Stimulated activated naive CD8-positive, alpha-beta T cell treated with anti-CD3 and anti-CD28 coated beads, Interleukin-15, amount 100 ng/mL, for 72 hours (primary cell): ENCODE results near the gene GRHL1.
"Not testable (repeated sequence)": the region's sequence is repeated elsewhere in the genome, so short reads cannot be mapped to it uniquely, and the experiment has no call there.

ENCODE experiments used
- ATAC-seq: fragments of 150-1000 bp; cut with Tn5 transposase; 2 replicates; pipeline ENCODE4 v1.10.0; 2021; ENCODE audit warnings: mild to moderate bottlenecking, moderate library complexity
- DNase-seq, 2 donors: peaks; one replicate each; pipeline ENCODE4 v3.0.0; 2021 to 2022
- H3K27ac Mint-ChIP-seq, 2 donors: one replicate each; pipeline ENCODE4 v1.8.0; 2022; ENCODE audit warnings: mild to moderate bottlenecking in 2 of 2, mixed read lengths in 2 of 2, moderate library complexity in 2 of 2
- H3K27me3 Mint-ChIP-seq: one replicate; pipeline ENCODE4 v1.8.0; 2022; ENCODE audit warnings: mixed read lengths
- H3K4me1 Mint-ChIP-seq: one replicate; pipeline ENCODE4 v1.8.0; 2022; ENCODE audit warnings: mild to moderate bottlenecking, mixed read lengths
- H3K4me3 Mint-ChIP-seq, 2 donors: one replicate each; pipeline ENCODE4 v1.8.0; 2022; ENCODE audit warnings: mild to moderate bottlenecking in 2 of 2, mixed read lengths in 2 of 2, moderate library complexity in 1 of 2
- H3K9me3 Mint-ChIP-seq, 2 donors: one replicate each; pipeline ENCODE4 v1.8.0; 2022; ENCODE audit warnings: mixed read lengths in 2 of 2

The GRHL1 gene

GRCh38 chr2:10014418-10015190 is 63.1 kb downstream of the GRHL1 start:
- H3K27me3 Mint-ChIP-seq = no peaks in the 10 kb centered on the region
- H3K4me1 Mint-ChIP-seq = no peaks in the 10 kb centered on the region
- H3K9me3 Mint-ChIP-seq = peaks cover 0 to 5% of the 10 kb centered on the region in 2 donors
- no peak overlapping the region for H3K27ac Mint-ChIP-seq
- DNase-seq = no peak
- ATAC-seq = no peak
- no peak overlapping the region for H3K4me3 Mint-ChIP-seq

- H3K27me3 Mint-ChIP-seq, H3K27ac Mint-ChIP-seq, H3K9me3 Mint-ChIP-seq, ATAC-seq, H3K4me1 Mint-ChIP-seq, H3K4me3 Mint-ChIP-seq, DNase-seq: not testable (repeated sequence)
These were observed 64.0 kb downstream of the GRHL1 start for GRCh38 chr2:10015376-10015989.

GRCh38 chr2:10016001-10016801 is 64.7 kb downstream of the GRHL1 start:
- Mint-ChIP-seq H3K9me3 (peaks cover 0 to 5% of the 10 kb centered on the region in 2 donors), H3K27ac (no peak overlapping the region), H3K4me1 (no peaks in the 10 kb centered on the region), H3K27me3 (no peaks in the 10 kb centered on the region), H3K4me3 (no peak overlapping the region)
- DNase-seq (no peak), ATAC-seq (no peak)

DNA sequence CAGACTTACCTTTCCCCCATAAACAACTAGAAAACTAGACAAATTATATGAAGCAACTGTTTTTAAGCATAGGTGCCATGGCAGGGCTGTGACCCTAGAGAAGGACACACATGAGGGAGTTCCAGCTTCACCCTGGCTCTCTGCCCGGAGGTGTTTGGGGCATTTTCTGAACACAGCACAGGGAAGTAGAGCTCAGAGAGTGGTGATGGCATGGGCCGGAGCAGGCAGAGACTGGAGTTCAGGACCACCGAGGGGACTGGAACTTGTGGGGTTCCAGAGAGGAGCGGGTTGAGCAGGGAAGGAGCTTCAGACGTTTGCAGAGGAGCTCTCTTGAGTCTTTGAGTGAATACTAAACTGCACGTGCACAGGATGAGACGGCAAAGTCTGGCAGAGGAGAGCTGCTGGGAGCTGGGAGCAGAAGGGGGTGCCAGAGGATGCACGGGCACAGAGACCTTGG is 65.3 kb downstream of the GRHL1 start:
- ATAC-seq (no peak), DNase-seq (no peak)
- Mint-ChIP-seq H3K27me3 (no peaks in the 10 kb centered on the region), H3K27ac (no peak overlapping the region), H3K4me3 (no peak overlapping the region), H3K9me3 (peaks cover 0 to 5% of the 10 kb centered on the region in 2 donors), H3K4me1 (no peaks in the 10 kb centered on the region)

DNA sequence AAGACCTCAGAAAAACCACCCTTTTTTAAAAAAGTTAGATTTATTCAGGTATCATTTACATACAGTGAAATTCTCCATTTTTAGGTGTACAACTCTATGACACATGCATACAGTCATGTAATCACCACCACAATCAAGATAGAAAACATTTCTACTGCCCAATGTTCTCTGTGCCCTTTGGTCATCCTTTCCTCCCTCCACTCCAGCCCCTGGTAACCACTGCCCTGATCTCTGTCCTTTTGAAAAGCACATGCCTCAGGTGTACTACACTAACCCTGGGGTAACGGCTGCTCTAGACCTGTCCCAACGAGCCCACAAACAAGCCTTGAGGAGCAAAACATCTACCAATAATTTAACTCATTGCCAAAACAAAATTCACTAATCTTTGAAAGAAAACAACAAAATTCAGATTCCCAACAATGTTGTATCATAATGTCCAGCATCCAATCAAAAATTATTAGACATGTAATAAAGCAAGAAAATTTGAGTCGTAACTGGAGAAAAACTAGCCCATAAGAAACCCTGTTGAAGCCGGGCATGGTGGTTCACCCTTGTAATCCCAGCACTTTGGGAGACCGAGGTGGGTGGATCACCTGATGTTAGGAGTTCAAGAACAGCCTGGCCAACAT is 65.9 kb downstream of the GRHL1 start:
- ATAC-seq = no peak
- no peaks in the 10 kb centered on the region for H3K27me3 Mint-ChIP-seq
- no peaks in the 10 kb centered on the region for H3K4me1 Mint-ChIP-seq

DNA sequence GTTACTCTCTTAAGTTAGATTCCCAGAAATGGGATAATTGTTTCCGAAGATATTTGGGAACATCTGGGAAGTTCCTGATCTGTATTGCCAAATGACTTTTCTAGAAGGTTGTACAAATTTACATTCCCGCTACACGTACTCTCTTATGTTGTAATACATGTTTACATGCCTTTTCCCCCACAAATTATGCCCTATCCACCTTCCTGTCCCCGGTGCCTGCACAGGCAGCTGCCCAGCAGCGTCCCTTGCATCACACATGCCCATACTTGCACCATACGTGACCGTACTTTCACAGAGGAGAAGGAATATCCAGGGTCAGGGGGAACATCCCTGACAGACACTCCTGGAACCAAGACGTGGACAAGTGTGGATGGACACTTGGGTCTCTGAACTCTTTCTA is 67.7 kb downstream of the GRHL1 start:
- Mint-ChIP-seq H3K27me3 (no peaks in the 10 kb centered on the region), H3K4me1 (no peaks in the 10 kb centered on the region), H3K4me3 (no peak overlapping the region), H3K27ac (peak overlapping the region in 1 of 2 donors; percentile 2), H3K9me3 (peaks cover 0 to 5% of the 10 kb centered on the region in 2 donors)
- DNase-seq (no peak), ATAC-seq (no peak)

More for the DNA sequence above, 65.9 kb downstream of the GRHL1 start:
- DNase-seq = no peak
- Mint-ChIP-seq H3K9me3 (peaks cover 0 to 5% of the 10 kb centered on the region in 2 donors), H3K27ac (no peak overlapping the region), H3K4me3 (no peak overlapping the region)

GRCh38 chr2:10019602-10020400 is 68.3 kb downstream of the GRHL1 start:
- Mint-ChIP-seq H3K27ac (no peak overlapping the region), H3K27me3 (no peaks in the 10 kb centered on the region), H3K4me1 (no peaks in the 10 kb centered on the region), H3K9me3 (peaks cover 0 to 5% of the 10 kb centered on the region in 2 donors), H3K4me3 (no peak overlapping the region)
- no peak for DNase-seq
- ATAC-seq = no peak

DNA sequence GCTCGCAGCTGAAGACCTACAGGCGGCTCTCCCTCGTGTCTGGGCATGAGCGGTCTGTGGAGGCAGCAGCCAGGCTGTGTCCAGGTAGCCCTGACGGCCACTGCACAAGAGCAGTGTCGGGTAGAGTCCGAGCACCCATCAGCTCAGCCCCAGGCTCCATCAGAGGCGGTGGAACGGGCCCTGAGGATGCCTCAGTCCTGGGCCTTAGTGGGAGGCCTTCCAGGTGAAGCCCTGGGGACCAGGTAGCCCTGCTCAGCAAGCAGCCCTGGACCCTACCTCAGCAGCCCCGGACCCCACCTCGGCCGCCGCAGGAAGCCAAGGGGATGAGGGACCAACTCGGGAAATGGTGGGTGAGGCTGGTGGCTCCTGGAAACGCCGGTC is 70.5 kb downstream of the GRHL1 start:
- DNase-seq (no peak), ATAC-seq (no peak)
- Mint-ChIP-seq H3K4me1 (no peaks in the 10 kb centered on the region), H3K4me3 (no peak overlapping the region), H3K27ac (no peak overlapping the region), H3K27me3 (no peaks in the 10 kb centered on the region), H3K9me3 (peaks cover 0 to under 1% of the 10 kb centered on the region in 2 donors)

- H3K4me1 Mint-ChIP-seq = no peaks in the 10 kb centered on the region
- H3K9me3 Mint-ChIP-seq = no peaks in the 10 kb centered on the region
- DNase-seq (no peak), ATAC-seq (no peak)
- H3K27me3 Mint-ChIP-seq = no peaks in the 10 kb centered on the region
- no peak overlapping the region for H3K4me3 Mint-ChIP-seq
- H3K27ac Mint-ChIP-seq = no peak overlapping the region
These were observed 71.0 kb downstream of the GRHL1 start for GRCh38 chr2:10022445-10022844.

GRCh38 chr2:10022966-10023662 is 71.6 kb downstream of the GRHL1 start:
- Mint-ChIP-seq H3K27ac (no peak overlapping the region), H3K27me3 (no peaks in the 10 kb centered on the region), H3K9me3 (no peaks in the 10 kb centered on the region), H3K4me1 (no peaks in the 10 kb centered on the region), H3K4me3 (no peak overlapping the region)
- DNase-seq (no peak), ATAC-seq (no peak)

DNA sequence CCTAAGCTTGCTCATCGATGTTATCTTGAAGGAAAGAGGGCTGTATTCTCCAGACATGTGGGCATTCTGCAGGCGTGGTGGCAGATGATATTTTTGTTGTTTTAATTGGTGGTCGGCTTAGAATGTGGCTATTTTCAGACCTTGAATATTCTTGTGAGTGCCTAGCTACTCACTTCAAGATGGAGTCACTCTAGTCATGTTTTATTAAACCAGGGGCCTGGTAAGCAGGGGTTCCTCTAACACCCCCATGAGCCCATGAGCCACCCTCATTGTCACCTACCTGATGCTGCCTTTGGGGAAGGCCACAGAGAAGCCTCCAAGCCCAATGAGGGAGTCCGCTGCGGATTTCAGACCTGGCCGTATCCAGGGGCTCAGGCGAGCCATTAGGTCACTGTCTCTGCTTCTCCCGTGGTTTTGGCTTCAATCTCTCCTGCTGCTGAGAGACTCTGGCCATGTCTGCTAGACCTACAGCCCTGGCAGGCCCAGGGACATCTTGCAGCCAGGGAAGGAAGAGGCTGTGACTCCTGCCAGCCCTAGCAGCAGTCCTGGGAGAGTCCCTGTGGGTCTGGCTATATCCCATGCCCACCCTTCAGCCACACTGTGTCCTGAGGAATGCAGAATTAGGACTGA is 75.6 kb downstream of the GRHL1 start:
- Mint-ChIP-seq H3K9me3 (no peaks in the 10 kb centered on the region), H3K4me3 (no peak overlapping the region), H3K27me3 (no peaks in the 10 kb centered on the region), H3K27ac (no peak overlapping the region), H3K4me1 (peaks cover 23% of the 10 kb centered on the region)
- no peak for DNase-seq
- no peak for ATAC-seq

- no peak overlapping the region for H3K27ac Mint-ChIP-seq
- DNase-seq = no peak
These were observed 76.3 kb downstream of the GRHL1 start for GRCh38 chr2:10027660-10028330.

GRCh38 chr2:10028407-10028987 is 77.0 kb downstream of the GRHL1 start:
- peak overlapping the region; percentile 72 to 88 for H3K27ac Mint-ChIP-seq
- H3K4me3 Mint-ChIP-seq = no peak overlapping the region
- no peaks in the 10 kb centered on the region for H3K27me3 Mint-ChIP-seq
- no peaks in the 10 kb centered on the region for H3K9me3 Mint-ChIP-seq
- H3K4me1 Mint-ChIP-seq = peaks cover 23% of the 10 kb centered on the region
- ATAC-seq (no peak), DNase-seq (no peak)

More at GRCh38 chr2:10027660-10028330, 76.3 kb downstream of the GRHL1 start:
- no peaks in the 10 kb centered on the region for H3K9me3 Mint-ChIP-seq
- H3K4me1 Mint-ChIP-seq = peaks cover 23% of the 10 kb centered on the region
- ATAC-seq = no peak
- H3K4me3 Mint-ChIP-seq = no peak overlapping the region
- H3K27me3 Mint-ChIP-seq = no peaks in the 10 kb centered on the region
